Right lobe of liver (tissue), 4 donors: Measurements from ENCODE around the gene TMTC4.

Source experiments
- POLR2A ChIP-seq: fragments of 450-650 bp; IDR thresholded peaks from one replicate; pipeline ENCODE4 v1.6.1; 2017; ENCODE audit warnings: antibody characterized with exemption, mild to moderate bottlenecking
- TF ChIP-seq, protein P1 (sequence below), 4 donors: fragments of 200-600 bp in 3 of 4; fragments of 450-650 bp in 1 of 4; IDR thresholded peaks; one replicate each; pipeline versions ENCODE4 v1.5.1 to v1.8.0; 2016 to 2022; ENCODE audit warnings: antibody characterized with exemption in 4 of 4, mild to moderate bottlenecking in 2 of 4
- donor health status: DM: no; HTN: no; CAD: no.
- donor health status: DM: no; HTN: no; CAD: no.
- donor health status: DM: no; HTN: yes; CAD: no.

DNA sequence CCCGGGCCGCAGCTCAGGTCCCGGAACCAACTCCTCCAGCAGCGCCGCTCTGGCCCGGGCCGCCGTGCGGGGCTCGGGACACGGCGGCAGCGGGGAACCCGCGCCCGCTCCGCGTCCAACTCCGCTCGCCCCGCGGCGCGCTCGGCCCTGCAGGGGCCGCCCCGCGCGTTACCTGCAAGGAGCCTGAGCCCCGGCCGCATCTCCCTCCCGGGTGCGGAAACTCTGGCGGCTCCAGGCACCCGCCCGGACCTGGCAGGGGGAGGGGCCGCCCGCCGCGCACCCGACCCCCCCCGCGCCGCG lies at the start of gene TMTC4:
- TF ChIP-seq, protein P1, sequence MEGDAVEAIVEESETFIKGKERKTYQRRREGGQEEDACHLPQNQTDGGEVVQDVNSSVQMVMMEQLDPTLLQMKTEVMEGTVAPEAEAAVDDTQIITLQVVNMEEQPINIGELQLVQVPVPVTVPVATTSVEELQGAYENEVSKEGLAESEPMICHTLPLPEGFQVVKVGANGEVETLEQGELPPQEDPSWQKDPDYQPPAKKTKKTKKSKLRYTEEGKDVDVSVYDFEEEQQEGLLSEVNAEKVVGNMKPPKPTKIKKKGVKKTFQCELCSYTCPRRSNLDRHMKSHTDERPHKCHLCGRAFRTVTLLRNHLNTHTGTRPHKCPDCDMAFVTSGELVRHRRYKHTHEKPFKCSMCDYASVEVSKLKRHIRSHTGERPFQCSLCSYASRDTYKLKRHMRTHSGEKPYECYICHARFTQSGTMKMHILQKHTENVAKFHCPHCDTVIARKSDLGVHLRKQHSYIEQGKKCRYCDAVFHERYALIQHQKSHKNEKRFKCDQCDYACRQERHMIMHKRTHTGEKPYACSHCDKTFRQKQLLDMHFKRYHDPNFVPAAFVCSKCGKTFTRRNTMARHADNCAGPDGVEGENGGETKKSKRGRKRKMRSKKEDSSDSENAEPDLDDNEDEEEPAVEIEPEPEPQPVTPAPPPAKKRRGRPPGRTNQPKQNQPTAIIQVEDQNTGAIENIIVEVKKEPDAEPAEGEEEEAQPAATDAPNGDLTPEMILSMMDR (IDR thresholded peaks at IDR 0.05), result no peak
- TF ChIP-seq POLR2A, result no peak
